ENCODE measurements around the gene PGP. TPM values are rescaled to one million over a fixed set of nuclear protein-coding genes. Genes with fewer than 3 reads are reported as not detected.

The PGP gene
- total RNA-seq, 1 experiment from 2014 or later = 38.3 TPM

DNA sequence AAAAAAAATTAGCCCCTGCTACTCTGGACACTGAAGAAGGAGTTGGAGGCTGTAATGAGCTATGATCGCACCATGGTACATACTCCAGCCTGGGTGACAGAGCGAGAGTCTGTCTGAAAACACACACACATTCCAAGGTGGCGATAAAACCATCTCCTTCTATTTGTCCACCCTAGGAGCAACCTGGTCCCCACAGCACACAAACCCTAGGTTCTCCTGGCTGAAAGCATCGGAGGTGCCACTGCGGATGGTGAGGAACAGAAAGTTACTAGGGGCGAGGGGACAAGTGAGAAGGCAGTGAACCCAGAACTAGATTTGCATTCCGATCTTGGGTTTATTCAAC is 38.1 kb upstream of the PGP start:
- H3K4me3 Mint-ChIP-seq = peak overlapping the region in 1 of 2 experiments; percentile 68; a peak in 2 of 5 replicates
- Histone ChIP-seq H4K20me1 (ENCODE audit: control insufficient read depth, insufficient read depth, insufficient read length) (peaks cover 1% of the 10 kb centered on the region), H3K9ac (ENCODE audit: extremely low read depth, insufficient read length, low read length) (no peak overlapping the region)

More for the DNA sequence above, 38.1 kb upstream of the PGP start:
- H3K56ac ChIP-seq (ENCODE audit: insufficient read length, low read depth, low read length) = no peak overlapping the region
- WGBS (ENCODE audit: extremely low coverage, insufficient read length, low lambda C conversion rate) = no CpG with 5 or more reads among the region's 7 CpGs
- no peak overlapping the region for H2BK120ac ChIP-seq (ENCODE audit: low read depth, low read length, poor library complexity, severe bottlenecking)
- H3K18ac ChIP-seq (ENCODE audit: insufficient read length, low read depth, low read length) = no peak overlapping the region
- Mint-ChIP-seq H3K36me3 (ENCODE audit: insufficient read depth in 1 of 3, low read depth in 3 of 3) (peaks cover 40 to 68% (median 58%) of the 10 kb centered on the region in 3 experiments), H3K27me3 (ENCODE audit: low read depth) (no peaks in the 10 kb centered on the region), H3K27ac (peak overlapping the region in 1 of 3 experiments; percentile 87; a peak in 2 of 7 replicates), H3K9me3 (no peaks in the 10 kb centered on the region), H3K4me1 (peaks cover 13 to 20% of the 10 kb centered on the region in 2 experiments)
- no peaks in the 10 kb centered on the region for H3K79me1 ChIP-seq (ENCODE audit: insufficient read depth, low read depth, low read length, poor library complexity, severe bottlenecking)
- no peak overlapping the region for H3K14ac ChIP-seq (ENCODE audit: insufficient read depth, low read length)
- no peak overlapping the region for H2AFZ ChIP-seq (ENCODE audit: low read length)
- no peak overlapping the region for H2BK20ac ChIP-seq (ENCODE audit: low read depth, low read length, poor library complexity, severe bottlenecking)
- TF ChIP-seq, protein P1, sequence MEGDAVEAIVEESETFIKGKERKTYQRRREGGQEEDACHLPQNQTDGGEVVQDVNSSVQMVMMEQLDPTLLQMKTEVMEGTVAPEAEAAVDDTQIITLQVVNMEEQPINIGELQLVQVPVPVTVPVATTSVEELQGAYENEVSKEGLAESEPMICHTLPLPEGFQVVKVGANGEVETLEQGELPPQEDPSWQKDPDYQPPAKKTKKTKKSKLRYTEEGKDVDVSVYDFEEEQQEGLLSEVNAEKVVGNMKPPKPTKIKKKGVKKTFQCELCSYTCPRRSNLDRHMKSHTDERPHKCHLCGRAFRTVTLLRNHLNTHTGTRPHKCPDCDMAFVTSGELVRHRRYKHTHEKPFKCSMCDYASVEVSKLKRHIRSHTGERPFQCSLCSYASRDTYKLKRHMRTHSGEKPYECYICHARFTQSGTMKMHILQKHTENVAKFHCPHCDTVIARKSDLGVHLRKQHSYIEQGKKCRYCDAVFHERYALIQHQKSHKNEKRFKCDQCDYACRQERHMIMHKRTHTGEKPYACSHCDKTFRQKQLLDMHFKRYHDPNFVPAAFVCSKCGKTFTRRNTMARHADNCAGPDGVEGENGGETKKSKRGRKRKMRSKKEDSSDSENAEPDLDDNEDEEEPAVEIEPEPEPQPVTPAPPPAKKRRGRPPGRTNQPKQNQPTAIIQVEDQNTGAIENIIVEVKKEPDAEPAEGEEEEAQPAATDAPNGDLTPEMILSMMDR (conservative IDR thresholded peaks at IDR 0.05) = no peak
- no peak overlapping the region for H3K23ac ChIP-seq (ENCODE audit: insufficient read length, low read depth, low read length)
- no peak overlapping the region for H3K27ac ChIP-seq (ENCODE audit: insufficient read length, low read depth, low read length)
- DNase-seq = no peak
- no peak overlapping the region for H4K5ac ChIP-seq (ENCODE audit: insufficient read length, low read depth, low read length)
- H2BK5ac ChIP-seq (ENCODE audit: insufficient read length, low read length) = no peak overlapping the region
- no peaks in the 10 kb centered on the region for H3K9me3 ChIP-seq (ENCODE audit: control insufficient read depth, low read depth, low read length)
- H2BK12ac ChIP-seq (ENCODE audit: insufficient read length, low read depth, low read length) = no peak overlapping the region
- no peak overlapping the region for H2AK5ac ChIP-seq (ENCODE audit: insufficient read length, low read length)
- no peaks in the 10 kb centered on the region; the same call in 1 of the 2 replicates for H3K79me2 ChIP-seq (ENCODE audit: insufficient read depth, low read length)
- H3K4ac ChIP-seq (ENCODE audit: low read depth, low read length) = no peak overlapping the region
- H3K27me3 ChIP-seq (ENCODE audit: insufficient read depth, low read length) = no peaks in the 10 kb centered on the region
- H3K23me2 ChIP-seq (ENCODE audit: insufficient read length, low read depth, low read length, poor library complexity, severe bottlenecking) = peaks cover 4% of the 10 kb centered on the region
- H3T11ph ChIP-seq (ENCODE audit: low read length) = no peak overlapping the region
- H2BK15ac ChIP-seq (ENCODE audit: low read depth, low read length) = no peak overlapping the region
- H3K4me2 ChIP-seq (ENCODE audit: insufficient read depth, insufficient read length, low read length) = no peak overlapping the region
- no peak overlapping the region for H4K8ac ChIP-seq (replicated peaks; ENCODE audit: insufficient read length, low read depth, low read length)
- H4K91ac ChIP-seq (ENCODE audit: insufficient read length, low read depth, low read length) = no peak overlapping the region
- no peaks in the 10 kb centered on the region for H3K4me1 ChIP-seq (ENCODE audit: insufficient read depth, low read length)

Measured in H9 (cell line).